AG08396 (cell line): ENCODE measurements around the gene TRMT10B.
A peak's percentile ranks its signal among the peaks of the same experiment; 100 is the strongest.

Source experiments
- DNase-seq: peaks from one replicate; pipeline ENCODE4 v3.0.0; 2012; ENCODE audit warnings: low spot score, mixed read lengths

The TRMT10B gene, protein sequence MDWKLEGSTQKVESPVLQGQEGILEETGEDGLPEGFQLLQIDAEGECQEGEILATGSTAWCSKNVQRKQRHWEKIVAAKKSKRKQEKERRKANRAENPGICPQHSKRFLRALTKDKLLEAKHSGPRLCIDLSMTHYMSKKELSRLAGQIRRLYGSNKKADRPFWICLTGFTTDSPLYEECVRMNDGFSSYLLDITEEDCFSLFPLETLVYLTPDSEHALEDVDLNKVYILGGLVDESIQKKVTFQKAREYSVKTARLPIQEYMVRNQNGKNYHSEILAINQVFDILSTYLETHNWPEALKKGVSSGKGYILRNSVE

DNA sequence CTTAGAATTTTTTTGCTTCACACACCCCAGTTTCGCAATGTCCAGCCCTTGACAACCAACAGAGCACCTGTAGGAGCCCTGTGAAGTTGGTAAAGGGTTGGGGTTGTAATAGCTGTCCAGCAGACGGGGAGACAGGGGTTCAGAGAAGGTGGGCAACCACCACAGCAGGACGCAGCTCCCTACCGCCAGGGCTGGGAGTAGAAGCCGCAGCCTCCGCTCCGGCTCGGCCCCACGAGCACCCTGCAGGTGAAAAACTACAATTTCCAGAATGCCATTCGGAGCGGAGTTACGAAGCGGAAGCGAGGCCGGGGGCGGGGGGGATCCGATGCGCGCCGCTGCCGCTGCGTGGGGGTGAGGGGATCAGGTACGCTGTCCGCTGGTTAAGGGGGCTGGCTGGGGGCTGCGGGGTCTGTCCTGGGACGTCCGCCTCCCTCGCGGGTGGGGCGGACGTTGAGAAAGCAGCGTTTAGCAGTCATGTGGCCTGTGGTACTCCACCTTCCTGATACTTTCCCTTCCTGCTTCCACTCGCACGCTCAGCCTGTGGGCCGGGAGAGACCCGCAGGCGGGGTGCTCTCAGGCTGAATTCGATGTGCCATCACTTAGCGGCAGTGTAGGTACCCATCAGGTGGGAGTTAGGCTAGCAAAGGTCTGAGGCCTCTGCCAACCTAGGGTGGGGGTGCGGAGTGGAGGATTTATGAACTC, at the start of gene TRMT10B:
TSS of gene TRMT10B (plus strand) at position 317 of the 702 bp plus-strand sequence. CDS start 8,127 bp downstream, outside the sequence.
- DNase-seq, result peak; percentile 86

DNA sequence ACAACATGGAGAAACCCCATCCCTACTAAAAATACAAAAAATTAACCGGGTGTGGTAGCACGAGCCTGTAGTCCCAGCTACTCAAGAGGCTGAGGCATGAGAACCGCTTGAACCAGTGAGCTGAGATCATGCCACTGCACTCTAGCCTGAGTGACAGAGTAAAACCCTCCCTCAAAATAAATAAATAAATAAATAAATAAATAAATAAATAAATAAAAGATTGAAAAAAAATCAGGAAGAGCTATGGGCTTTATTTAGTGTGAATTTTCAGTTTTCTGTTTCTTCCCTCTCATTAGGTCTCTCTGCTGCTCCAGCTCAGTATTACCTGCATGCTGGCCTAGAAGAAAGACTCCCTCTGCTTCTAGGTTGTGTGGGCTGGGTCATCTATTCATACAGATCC, 47.8 kb upstream of the TRMT10B start:
- DNase-seq, result no peak

DNA sequence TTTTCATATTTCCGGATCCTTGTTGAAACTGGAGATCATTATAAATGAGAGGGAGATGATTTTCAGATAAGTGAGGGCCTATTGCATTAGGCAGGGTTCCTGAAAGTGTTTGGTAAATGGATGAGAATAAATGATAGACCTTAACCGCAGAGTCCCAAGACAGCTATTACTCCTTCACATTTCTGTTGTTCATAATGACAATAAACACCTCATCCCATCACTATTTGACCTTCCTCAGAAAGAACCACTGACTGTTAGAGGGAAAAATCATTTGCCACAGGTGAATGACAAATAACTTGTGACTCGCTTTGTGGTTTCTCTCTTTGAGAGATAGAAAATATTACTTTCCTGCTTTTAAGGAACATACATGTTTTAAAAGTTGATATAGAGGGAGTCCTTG, 47.3 kb upstream of the TRMT10B start:
- no peak for DNase-seq

DNA sequence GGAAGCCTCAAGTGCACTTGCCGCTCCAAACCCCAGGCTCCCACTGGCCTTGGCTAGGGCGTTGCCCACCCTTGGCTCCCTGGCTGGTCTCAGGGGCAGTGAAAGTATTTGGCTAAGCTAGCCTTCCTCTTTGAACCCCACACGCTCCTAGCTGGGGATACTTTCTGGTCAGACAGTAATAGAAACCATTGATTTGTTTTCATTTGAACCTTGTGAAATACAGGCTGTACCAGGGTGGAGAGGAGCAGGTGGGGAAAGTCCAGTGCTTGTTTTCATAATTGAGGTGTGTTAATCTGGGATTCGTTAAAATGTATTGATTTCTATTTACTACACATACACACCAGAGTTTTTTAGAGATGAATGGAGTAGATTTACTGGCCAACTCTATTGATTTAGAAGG, 45.9 kb upstream of the TRMT10B start:
- no peak for DNase-seq

DNA sequence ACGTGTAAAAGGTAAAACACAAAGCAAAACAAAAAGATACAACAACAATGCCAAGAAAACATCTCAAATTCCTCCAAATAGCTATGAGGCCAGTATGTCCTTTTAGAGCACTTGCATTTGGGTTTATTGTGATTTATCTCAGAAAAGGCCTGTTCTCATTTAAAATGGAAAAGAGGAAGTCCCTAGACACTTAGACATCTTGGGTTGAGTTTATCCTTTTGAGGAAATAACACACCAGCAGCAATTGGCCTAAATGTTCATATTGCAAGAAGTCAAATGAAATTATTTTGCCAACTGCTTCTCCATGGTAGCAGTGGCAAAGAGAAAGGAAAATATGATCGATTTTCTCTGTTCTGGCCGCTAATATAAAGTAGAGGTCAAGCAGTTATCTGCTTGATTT, 43.6 kb upstream of the TRMT10B start:
- no peak for DNase-seq

DNA sequence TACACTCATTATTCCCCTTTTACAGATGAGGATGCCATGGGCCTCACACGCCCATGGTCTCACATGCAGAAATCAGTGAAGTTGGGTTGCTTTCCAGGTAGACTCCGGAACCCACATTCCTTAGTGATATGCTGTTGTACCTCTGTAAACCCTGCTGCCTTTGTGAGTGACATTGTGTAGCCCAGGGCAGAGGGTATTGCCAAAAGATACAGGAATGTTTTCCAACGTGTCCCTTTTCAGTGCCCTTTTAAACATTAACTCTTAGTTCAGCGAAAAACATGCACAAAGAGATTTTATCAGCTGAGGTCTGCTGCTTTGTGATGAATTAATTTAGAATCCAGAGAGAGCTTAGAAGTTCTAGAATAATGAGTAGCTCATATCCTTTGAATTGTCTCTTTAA, 38.3 kb upstream of the TRMT10B start:
- no peak for DNase-seq

DNA sequence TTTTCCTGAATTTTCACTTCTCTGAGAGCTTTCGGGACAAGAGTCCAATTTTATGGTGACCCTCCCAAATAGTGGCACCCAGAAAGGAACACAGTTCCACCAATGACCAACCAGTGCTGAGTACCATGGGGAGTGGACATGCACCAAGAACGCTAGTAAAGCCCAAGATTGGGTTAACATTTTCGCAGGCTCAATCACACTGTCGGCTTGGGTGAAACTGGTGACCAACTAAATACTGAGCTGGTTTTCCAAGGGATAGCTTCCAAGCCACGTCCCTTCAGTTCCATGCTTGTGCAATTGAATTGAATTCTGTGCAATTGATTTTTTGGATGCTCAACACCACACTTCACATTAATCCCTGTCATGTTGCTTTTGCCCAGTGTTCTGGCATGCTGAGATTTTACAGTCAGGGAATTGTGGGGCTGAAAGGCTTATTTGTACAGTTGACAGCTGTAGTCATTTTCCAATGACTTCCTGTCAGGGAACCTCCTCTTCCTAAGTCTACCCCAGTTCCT, 37.6 kb upstream of the TRMT10B start:
- no peak for DNase-seq

DNA sequence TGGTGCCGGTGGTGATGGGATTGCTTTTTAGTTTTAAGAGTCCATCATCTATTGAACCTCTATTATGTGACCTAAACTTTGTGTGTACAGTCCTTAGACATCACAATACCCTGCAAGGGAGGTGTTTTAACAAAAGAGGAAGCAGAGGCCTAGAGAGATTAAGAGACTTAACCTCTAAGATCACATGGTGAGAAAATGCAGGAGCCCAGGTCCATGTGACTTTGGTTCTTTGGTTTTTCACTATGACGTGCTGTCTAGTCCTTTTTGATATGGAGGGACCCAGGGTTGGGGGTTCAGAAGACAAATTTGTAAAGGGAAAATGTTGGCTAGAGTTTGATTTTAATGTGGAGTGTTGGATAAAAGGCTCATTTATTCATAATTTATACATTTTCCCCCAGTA, 34.1 kb upstream of the TRMT10B start:
- no peak for DNase-seq

DNA sequence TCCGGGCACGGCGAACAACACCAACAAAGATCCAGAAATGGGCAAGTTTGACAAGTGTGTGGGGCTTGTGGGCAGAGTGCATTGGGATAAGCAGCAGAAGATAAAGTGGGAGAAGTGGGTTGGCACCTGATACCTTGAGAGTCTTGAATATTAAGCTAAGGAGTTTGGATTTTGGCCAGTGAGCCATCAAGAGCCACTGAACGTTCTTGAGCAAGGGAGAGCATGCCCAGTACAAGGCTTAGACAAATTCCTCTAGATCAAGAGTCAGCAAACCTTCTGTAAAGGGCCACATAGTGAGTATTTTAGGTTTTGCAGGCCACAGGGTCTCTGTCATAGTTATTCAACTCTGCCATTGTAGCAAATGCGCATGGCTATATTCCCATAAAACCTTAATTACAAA, 26.6 kb upstream of the TRMT10B start:
- no peak for DNase-seq

DNA sequence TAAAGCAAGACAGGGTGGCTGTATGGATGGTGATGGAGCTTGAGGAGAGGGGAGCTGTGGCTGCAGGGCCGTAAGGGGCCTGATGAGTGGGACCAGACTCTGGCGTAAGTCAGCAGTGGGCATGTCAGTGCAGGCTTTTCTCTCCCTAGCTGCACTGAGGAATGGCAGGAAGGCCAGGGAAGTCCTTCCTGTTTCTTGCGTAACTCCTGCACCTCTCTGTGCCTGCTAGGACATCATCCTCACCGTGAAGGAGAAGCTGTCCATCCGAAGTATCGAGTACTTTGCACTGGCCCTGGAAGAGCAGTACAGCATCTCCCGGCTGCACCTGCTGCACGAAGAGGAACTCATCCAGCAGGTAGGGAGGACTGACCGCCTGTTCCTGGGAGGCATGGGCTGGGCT, 24.1 kb upstream of the TRMT10B start:
- no peak for DNase-seq

DNA sequence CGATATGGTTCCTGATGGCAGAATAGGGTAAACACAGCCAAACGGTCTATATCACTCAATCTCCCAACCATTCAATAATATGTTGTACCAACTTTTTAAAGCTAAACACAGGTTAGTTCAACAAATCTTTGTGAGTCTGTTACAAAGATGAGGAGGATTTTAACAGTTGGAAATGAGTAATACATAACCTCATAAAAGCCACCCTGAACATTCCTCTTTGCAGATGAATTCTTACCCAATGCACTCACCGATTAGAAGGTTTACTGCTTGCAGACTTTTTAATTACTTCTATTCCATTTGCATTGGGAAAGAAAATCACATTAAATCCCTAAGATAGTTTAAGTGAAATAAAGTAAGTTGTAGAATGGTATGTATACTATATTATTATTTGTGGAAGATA, 23.3 kb upstream of the TRMT10B start:
- no peak for DNase-seq

DNA sequence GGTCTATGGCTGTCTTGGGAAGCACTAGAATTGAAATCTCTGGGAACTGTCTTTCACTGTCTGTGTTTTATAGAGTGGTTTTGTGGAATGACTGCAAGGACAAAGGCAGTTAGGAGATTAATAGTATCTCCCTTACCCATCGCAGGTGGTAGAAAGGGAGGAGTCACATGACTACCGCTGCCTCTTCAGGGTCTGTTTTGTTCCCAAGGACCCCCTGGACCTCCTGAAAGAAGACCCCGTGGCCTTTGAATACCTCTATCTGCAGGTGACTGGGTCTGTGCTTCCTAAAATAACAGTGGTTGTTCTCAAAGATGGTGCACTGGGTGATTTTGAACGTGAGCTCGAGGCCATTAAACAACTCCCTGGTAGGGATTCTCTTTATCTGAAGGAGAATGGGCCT, 22.8 kb upstream of the TRMT10B start:
- DNase-seq, result no peak

DNA sequence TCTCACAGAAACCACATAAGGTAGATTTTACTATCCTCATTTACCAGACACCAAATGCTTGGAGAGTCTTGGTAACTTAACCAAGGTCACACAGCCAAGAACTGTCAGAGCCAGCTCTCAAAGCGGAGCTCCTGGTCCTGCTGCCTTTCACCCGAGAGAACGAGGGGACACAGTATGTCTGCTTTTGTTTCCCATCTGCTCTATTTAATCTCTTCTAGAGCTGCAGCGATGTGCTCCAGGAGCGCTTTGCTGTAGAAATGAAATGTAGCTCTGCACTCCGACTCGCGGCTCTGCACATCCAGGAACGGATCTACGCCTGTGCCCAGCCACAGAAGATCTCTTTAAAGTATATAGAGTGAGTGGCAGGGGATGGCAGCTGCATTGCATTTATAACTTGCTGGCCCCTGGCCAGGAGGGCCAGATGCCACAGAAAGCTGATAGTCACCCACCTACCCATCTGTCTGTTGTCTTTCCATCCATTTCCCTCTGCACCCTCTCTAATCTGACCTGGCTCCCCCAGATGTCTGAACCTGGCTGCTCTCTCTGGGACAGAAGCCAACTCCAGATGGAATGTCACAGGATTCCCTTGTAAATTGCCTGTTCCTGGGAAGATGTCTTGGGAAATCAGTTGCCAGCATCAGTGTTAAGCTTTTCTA, 21.4 kb upstream of the TRMT10B start:
- DNase-seq, result no peak

DNA sequence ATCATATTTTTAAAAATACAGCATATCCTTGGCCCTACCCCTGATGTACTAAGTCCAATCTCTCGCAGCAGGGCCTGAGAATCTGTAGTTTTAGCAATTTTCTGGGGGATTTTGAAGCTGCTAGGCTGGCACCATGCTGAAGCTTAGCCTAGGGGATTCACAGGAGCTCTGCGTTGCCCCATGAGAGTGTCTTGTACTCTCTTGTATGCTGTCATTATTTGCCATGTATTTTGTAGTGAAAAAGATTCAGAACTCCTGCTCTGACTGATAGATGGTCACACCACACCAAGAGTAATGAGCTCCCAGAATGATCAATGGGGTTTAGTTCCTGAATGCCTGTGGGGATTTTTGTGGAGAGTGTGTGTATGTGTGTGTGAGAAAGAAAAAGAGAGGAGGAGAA, 20.7 kb upstream of the TRMT10B start:
- DNase-seq, result no peak

DNA sequence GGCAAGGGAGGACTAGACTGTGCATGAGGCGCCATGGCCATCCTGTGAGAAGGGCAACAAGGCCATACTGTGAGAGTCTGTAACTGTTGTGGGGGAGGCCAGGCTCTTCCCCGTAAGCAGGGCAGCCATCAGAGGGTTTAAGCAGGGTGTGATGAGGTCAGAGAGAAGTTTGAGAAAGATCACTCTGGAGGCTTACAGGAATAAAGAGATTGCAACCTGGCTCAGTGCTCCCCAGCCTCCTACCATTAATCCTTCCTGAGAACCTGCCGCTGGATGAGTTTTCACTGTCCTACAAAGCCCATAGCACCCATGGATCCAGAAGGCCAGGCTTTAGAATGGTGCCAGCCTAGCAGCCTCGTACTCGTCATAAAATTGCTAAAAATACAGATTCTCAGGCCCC, 14.4 kb upstream of the TRMT10B start:
- no peak for DNase-seq

DNA sequence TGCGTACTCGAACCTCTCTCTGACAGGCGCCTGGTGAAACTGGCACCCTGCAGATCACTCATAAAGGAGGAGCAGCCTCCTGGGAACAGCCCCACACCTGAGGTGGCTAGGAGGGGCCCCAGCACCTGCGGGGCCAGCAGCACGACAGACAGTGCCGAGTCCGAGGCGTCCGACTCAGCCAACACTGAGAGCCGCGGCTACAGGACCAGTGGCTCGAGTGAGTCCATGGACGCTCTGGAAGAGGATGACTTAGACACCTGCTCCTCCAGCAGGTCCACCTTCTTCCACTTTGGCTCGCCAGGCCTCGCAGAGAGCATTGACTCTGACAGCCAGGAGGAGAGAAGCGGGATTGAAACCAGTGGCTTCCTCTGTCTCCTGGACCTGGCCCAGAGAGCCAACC, 13.5 kb upstream of the TRMT10B start:
- DNase-seq, result no peak

DNA sequence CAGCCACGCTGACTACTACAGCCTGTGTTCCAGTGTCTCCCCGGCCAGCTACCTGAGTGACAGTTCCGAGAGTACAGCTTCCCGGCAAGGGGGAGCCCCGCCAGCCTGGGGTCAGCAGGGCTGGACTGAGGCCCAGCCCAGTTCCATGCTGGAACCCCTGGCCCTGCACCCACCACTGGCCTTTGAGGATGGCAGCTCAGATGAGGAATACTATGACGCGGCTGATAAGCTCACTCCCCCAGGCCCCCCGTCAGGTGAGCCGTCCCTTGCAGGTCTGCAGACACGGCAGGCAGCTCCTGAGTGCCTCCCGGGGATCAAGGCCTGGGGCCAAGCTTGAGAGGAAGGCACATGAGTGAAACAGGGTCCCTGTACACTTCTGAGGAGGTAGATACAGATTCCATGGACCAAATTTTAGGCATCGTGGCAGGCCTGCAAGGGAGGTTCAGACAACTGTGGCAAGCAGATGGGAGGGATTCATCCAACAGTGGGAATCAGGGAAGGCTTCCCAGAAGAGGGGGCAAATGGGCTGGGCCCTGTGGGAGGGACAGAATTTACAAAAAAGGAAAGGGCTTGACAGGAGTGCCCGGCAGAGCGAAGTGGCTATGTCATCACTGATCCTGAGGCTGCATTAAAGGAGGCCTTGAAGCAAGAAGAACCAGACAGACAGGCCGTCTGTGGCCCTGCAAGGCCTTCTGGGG, 12.8 kb upstream of the TRMT10B start:
- DNase-seq, result no peak

DNA sequence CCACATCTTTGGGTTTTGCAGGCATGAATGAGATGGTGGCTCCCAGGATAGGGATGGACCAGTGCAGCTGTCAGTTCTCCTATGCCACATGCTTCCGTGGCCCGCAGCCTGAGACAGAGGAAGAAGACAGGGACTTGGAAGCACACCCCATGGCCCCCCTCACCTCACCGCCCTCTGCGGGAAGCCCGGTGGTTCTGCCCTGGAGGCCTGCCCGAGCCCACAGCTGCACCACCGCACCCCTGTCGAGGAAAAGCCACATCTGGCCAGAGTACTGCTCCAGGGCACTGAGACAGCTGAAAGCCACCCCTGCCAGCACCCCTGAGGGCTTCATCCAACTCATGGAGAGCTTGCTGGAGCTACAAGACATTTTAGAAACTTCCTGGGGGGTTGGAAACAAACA, 7.6 kb upstream of the TRMT10B start:
- DNase-seq, result no peak

DNA sequence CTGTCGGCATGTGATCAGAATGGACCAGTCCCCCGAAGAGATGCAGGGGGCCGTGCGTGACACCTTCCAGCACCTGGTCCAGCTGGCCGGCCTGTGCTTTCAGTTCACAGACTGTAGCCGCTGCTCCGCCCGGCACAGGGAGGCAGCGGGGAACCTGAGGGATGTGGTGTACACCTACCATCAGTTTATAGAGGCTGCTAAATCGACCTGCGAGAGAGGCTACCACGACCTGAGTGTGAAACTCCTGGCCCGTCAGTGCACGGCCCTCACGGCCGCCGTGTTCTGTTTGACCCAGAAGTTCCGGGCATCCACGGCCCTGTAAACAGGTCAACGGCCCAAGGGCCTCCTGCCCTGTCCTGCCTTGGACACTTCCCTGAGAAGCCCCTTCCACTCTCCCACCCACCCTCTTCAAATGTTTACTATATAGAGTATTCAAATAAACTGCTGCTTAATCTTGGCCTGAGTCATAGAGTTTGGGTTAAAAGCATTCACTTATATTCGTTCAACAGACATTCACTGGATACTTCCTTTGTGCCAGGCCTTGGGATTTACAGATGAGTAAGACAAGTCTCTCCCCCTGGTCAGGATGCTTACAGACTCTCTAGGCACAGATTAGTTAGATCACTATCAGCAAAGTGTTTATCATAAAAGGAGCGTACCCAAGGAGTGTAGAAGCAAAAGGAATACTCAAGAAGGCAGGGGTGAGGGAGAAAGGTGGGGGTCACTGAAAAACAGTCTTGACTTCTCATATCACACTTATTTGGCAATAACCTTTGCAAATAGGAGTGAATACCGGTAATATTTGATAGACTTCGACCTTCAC, 6.9 kb upstream of the TRMT10B start:
- DNase-seq, result peak; percentile 71

DNA sequence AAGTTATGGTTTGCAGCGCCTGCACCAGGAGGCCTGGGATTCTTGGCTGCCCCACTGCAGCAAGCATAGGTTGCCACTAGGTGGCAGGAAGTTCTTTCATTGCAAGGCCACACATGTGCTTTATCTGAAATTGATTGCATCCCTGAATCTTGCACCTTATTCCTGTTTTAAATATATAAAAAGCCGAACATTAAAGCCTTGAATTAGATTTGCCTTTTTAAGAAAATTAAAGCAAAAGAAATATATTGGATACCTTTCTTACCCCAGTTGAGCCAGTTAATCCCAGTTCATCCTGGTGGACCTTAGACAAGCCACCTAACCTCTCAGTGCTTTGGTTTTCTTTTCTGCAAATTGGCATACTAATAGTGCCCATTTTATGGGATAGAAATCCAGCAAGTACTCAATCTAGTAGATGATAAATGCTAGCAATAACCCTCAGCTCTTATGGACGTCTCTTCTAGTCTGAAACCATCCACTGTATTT, 6.3 kb upstream of the TRMT10B start:
- peak; percentile 87 for DNase-seq

DNA sequence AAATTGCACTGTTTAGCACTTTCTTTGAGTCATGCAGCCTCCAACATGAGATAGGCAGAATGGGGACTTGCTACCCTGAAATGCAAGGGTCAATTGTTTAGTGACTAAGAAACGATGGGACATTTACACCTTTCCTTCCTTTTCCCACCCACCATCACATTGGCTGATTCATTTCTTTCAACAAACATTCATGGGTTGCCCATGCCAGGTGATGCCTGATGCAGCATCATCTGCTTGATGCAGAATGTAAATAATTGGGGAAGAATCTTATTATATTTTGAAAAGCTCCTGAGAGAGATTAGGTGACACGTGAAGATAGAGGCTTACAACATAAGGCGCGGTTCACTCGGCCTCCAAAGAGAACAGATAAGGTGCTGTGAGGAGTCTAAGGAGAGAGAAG, 4.5 kb upstream of the TRMT10B start:
- no peak for DNase-seq
